Glomerular endothelial cell (primary cell): ENCODE data around the gene SH3BP2. TPM values are rescaled to one million over a fixed set of nuclear protein-coding genes. Genes with fewer than 3 reads are reported as not detected.

Experiments used
- DNase-seq: peaks from one replicate; pipeline ENCODE4 v3.0.0-alpha.2; 2011; ENCODE audit warnings: low read depth, low spot score; ENCODE audit errors: extremely low read depth
- total RNA-seq: library from RNA; depleted of rRNA; stranded (reverse); fragments of >200 nt; gene quantifications from 2 replicates; pipeline ENCODE4 v1.2.3, GENCODE V29; 2015

The SH3BP2 gene
- total RNA-seq, 1 donor from 2014 or later, result 69.8 TPM

- DNase-seq, result no peak
Observed at GRCh38 chr4:2829933-2830451, 37.1 kb downstream of the SH3BP2 start.

GRCh38 chr4:2830632-2831610 lies 38.0 kb downstream of the SH3BP2 start:
- DNase-seq, result no peak

GRCh38 chr4:2831611-2832308 lies 38.9 kb downstream of the SH3BP2 start:
- DNase-seq, result no peak

GRCh38 chr4:2832309-2832980 lies 39.6 kb downstream of the SH3BP2 start:
- no peak for DNase-seq

- no peak for DNase-seq
Observed at GRCh38 chr4:2832981-2833670, 40.2 kb downstream of the SH3BP2 start.

GRCh38 chr4:2833671-2834000 lies 40.8 kb downstream of the SH3BP2 start:
- no peak for DNase-seq

- DNase-seq, result no peak
Observed at GRCh38 chr4:2834001-2834921, 41.4 kb downstream of the SH3BP2 start.

- DNase-seq, result no peak
Observed at GRCh38 chr4:2835978-2836377, 43.1 kb downstream of the SH3BP2 start.

- DNase-seq, result no peak
Observed at GRCh38 chr4:2836391-2836859, 43.5 kb downstream of the SH3BP2 start.

GRCh38 chr4:2837110-2837903 lies 44.4 kb downstream of the SH3BP2 start:
- no peak for DNase-seq

GRCh38 chr4:2837904-2838496 lies 45.1 kb downstream of the SH3BP2 start:
- no peak for DNase-seq

GRCh38 chr4:2839060-2839459 lies 46.2 kb downstream of the SH3BP2 start:
- no peak for DNase-seq

- no peak for DNase-seq
Observed at GRCh38 chr4:2842687-2843262, 49.9 kb downstream of the SH3BP2 start.

- DNase-seq, result no peak
Observed at GRCh38 chr4:2843263-2843940, 50.5 kb downstream of the SH3BP2 start, which contains the start of gene ADD1. Gene ADD1 (plus strand): TSS chr4:2843844. CDS start chr4:2875916, 32,072 bp downstream.

GRCh38 chr4:2843941-2844584 lies 51.2 kb downstream of the SH3BP2 start:
- DNase-seq, result no peak

GRCh38 chr4:2846172-2846571 lies 53.3 kb downstream of the SH3BP2 start:
- DNase-seq, result no peak
